HG02610 (cell line): Measurements from ENCODE around the gene MYRIP.
"Not testable (repeated sequence)": the region's sequence is repeated elsewhere in the genome, so short reads cannot be mapped to it uniquely, and the experiment has no call there.

Source experiments
- ATAC-seq: cut with Tn5 transposase; IDR thresholded peaks from one replicate; pipeline ENCODE4 v1.9.1; 2021; ENCODE audit warnings: mild to moderate bottlenecking, moderate library complexity; ENCODE audit not compliant: unreplicated experiment

The MYRIP gene

DNA sequence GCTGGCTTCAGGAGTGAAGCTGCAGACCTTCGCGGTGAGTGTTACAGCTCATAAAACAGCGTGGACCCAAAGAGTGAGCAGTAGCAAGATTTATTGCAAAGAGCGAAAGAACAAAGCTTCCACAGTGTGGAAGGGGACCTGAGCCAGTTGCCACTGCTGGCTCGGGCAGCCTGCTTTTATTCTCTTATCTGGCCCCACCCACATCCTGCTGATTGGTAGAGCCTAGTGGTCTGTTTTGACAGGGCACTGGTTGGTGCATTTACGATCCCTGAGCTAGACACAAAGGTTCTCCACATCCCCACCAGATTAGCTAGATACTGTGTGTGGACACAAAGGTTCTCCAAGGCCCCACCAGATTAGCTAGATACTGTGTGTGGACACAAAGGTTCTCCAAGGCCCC lies 267.7 kb downstream of the MYRIP start:
- not testable (repeated sequence) for ATAC-seq

DNA sequence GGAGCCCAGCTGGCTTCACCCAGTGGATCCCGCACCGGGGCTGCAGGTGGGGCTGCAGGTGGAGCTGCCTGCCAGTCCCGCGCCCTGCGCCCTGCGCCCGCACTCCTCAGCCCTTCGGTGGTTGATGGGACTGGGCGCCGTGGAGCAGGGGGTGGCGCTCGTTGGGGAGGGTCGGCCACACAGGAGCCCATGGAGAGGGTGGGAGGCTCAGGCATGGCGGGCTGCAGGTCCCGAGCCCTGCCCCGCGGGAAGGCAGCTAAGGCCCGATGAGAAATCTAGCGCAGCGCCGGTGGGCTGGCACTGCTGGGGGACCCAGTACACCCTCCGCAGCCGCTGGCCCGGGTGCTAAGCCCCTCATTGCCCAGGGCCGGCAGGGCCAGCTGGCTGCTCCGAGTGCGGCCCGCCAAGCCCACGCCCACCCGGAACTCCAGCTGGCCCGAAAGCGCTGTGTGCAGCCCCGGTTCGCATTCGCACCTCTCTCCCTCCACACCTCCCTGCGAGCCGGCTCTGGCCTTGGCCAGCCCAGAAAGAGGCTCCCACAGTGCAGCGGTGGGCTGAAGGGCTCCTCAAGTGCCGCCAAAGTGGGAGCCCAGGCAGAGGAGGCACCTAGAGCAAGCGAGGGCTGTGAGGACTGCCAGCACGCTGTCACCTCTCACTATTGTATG lies 268.6 kb downstream of the MYRIP start:
- ATAC-seq = not testable (repeated sequence)

DNA sequence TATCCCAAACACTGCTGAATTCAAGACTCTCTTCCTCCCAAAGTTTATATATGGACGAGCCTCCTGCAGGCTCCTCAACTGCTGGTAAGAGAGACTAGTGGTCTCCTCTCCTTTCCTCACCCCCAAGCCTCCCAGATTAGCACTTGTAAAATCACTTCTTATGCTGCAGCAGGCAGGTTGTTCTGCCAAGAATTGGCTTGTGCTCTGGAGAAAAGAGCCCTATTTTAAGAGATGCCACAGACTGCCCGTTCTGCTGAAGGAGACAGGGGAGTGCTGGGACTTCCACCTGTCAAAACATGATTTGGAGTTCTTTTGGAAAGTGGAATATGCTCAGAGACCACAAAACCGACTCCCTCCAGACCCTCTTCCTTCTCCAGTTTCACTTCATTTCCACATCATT lies 269.2 kb downstream of the MYRIP start:
- no peak for ATAC-seq

DNA sequence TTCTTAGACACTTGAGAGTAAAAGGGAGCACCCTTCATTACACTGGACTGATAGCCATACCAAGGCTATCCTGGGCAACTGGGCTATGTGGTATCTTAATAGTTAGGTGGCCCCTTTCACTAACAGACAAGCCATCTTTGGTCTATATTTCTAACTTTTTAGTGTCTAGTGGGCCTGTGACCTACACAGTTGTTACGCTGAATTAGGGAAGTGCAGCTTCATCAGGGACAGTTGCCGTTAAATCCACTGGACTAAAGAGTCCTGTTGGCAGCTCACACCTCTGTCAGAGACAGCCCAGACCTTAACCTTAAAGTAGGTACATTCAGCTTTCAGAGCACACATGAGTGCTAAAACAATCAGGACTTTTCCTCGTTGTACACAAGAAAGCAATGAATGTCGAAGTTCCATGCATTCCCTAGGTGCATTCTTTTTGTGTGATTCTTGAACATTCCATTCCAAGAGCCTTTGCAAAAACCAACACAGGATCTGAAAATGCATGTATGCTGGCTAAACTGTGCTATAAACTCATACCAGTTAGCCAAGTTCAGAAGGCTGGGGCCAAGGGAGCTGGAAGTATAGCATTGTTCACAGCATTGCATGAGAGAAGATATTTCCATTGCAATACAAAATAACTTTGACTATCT lies 269.9 kb downstream of the MYRIP start:
- ATAC-seq = no peak

DNA sequence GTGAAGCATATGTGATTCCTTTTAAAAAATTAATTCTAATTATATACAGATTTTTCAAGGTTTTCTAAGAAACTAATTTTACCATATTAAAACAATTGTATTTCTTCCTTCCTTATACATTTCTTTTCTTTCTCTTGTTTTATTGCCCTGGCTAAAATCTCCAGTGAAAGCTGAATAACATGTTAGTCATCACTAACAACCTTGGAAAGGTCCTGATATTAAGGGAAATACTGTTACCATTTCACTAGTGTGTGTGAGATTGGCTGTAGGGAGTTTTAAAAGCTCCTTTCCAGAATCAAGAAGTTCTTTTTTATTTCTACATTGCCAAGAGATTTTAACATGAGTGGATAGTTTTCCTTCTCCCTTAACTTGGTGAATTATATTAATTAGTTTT lies 270.4 kb downstream of the MYRIP start:
- ATAC-seq = no peak

DNA sequence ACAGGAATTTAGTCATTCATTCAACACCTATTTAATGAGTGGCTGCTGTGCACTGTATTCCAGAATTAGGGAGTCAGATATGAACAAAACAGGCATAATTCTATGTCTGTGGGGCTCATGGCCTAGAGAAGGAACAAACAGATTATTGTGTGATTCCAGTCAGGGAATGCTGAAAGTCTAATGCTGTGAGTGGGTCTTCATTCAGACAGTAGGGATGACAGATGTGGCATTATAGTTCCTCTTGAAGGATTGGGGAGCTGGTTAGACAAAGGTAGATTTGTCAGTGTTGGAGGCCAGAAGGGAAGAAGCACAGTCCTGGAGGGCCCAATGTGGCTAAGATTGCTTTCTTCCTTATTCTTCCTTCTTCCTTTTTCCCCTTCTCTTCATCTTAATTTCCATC lies 273.7 kb downstream of the MYRIP start:
- ATAC-seq = no peak

DNA sequence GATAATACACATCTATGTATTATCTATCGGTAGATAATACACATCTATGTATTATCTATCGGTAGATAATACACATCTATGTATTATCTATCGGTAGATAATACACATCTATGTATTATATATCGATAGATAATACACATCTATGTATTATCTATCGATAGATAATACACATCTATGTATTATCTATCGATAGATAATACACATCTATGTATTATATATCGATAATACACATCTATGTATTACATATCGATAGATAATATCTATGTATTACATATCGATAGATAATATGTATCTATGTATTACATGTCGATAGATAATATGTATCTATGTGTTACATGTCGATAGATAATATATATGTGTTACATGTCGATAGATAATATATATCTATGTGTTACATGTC lies 275.0 kb downstream of the MYRIP start:
- ATAC-seq = not testable (repeated sequence)

DNA sequence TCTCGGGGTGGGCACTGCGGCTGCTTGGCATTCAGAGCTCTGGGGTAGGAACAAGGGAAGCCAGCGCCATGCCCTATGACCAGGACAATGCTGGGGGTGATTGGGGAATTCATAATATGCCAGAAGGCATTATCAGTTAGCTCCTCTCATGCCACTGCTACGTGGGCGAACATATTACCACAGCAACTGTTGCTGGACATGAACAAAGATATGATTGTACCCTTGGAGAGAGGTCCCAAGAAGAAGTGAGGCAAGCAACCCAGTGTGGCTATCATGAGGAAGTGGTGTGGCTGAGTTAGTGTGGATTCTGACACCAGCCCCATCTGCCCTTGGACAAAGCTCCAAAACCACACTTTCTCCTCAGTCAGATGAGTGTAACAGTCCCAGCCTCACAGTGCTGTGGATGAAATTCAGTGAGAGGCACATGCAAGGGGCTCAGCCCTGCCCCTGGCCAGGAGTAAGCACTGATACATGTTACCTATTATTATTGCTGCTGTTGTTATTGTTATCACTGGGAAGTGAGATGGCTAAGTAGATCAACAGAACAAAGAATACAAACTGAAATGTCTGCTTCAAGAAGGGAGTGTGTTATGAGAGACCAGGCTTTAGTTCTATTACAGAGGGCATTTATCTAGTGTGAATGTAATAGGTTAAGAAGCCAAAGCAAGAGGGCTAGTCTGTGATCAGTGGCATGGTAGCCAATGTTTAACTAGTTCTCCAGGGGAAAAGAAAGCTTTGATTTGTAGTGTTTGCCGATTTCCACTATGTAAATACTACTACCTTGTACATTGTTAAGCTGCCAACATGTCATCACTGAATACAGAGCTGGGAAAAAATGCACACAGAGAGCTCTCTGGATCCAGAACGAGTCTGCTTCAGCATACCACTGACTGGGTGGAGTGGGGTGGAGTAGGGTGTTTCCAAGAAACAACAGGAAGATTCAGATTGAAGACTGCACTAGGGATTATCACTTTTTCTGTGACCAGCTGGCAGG lies 277.8 kb downstream of the MYRIP start:
- ATAC-seq = no peak

DNA sequence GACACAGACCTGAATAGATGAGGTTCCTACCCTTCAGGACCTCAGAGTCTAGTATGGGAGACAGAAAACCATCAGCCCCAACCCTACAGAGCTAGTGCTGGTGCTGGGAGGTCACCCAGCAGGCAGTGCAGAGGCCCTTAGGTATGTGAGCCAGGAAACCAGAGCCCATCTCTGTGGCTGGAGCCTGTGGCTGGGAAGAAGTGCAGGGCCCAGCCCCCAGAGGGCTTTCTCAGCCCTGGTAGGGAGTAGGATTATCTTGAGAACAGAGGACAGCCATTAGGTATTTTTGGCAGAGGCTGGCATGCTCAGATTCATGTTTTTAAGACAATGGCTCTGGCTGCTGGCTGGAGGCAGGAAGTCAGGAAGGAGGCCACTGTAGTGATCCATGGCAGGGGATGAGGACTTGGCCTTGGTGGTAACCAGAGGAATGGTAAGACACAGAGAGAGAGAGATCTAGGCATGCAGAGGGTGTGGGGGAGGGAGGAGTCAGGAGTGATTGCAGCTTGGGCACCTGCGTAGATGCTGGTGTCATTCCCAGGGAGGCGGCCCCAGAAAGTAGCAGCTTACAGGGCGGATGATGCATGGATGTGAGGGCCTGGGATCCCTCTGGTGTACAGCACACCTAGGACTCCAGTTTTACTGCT lies 279.2 kb downstream of the MYRIP start:
- no peak for ATAC-seq

DNA sequence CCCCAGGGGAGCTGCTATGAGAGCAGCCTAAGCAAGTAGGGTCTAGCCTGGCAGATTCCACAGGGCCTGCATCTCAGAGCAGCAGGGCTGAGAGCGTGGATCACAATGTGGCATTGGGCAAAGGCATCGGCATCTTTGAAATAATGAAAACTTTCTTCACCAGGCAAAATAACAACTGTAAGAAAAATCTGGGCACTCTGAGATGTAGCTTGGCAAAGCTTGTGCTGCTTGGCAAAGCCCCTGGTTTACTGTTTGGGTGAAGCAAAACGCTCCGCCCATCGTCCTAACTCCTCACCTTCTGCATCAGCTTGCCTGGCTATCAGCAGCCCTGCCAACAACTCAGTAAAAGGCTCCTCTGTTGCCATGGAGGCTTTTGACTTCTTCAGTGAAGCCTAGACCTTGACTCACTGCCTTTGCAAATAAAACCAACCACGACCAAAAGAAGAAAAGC lies 287.3 kb downstream of the MYRIP start:
- ATAC-seq = no peak

DNA sequence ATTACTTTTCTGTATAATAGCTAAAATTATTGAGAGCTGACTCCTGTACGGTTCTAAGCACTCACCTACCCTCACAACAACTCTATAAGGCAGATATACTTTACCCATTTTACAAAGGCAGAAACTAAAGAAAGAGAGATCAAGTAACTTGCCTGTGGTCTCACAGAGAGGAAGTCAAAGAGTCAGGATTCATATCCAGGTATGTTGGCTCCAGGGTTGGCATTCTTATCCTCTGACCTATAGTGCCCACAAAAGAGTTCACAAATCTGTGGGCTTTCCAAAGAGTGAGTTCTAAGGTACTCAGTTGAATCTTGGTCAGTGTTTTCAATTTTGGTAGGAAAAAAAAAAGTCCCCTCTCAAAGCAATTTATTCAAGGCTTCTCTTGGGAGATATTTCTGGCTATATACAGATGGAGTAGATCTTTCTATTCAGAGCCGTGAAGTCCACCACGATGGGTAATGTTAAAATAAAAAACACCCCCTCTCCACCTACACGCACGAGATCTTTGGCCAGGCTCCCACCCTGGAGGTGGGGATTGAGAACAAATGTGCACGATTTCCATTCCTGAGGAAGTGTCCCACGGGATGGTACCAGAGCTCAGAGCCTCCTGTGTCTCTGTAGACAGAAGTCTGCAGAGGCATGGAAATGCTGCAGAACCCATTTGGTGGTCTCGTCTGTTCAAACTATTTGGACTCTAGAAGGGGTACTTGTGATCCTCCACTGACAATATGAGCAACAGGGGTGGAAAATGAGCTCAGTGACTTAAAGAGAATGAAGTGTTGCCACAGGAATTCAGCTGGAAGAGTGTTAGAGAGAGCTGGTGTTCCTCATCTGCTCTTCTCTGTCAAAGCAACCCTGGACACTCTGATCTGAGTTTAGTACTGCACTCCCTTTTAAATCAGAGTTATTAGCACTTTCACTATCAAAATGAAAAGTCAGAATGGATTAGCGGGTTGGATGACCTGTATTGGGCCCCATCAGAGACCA lies 288.0 kb downstream of the MYRIP start:
- ATAC-seq = no peak

DNA sequence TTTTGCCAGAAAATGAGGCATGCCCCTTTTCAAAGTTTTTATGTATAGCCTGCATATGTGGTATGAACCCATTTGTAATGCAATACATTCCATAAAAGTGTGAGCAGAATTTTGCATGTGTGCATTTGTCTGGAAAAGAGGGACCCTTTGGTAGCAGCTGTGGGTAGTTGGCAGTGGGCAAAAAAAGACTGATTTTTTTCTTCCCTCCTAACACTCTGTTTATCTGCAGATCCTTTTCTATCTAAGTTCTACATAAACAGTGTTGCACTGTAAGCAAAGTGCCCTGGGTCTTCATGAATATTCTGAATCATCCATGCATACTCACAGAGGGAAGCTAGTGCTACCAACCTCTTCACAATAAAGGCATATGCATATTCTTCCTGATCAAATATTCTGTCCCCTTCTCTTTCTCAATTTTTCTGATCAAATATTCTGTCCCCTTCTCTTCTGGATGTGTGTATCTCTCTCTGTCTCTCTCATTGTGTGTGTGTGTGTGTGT lies 288.9 kb downstream of the MYRIP start:
- ATAC-seq = no peak

DNA sequence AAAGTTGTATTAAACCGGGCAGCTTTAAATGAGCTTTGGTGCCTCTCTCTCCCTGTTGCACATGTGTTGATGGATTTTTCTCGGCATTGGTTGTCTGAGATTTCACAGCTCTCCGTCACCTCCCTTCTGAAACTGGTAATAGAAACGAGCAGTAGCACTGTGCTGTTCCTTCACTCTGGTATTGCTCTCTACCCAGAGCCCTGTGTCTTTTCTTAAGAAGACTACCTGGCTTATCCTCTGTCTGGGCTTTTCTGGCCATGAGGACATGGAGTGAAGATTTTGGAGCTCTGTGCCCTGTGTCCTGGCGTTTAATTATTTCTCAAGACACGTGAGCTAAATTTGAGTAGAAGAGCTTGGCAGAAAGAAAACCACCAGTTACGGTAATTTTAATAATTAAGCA lies 290.5 kb downstream of the MYRIP start:
- ATAC-seq = no peak

DNA sequence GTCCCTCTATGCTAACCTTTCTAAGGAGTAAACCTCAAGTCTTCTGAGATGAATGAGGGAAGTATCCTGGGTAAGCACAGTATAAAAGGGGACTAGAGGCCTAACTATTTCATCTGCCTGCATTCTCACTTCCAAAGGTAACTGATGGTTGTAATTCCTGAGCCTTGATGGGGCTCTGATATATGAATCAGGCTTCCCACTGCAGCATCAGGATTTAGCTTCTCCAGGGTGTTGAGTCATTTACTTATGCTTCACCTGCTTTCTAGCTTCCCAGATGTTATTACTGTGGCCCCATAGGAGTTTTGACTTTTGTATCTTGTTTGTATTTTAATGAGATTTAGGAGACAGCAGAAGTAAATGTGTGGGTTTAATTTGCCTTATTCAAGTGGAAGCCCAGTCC lies 292.8 kb downstream of the MYRIP start:
- no peak for ATAC-seq

DNA sequence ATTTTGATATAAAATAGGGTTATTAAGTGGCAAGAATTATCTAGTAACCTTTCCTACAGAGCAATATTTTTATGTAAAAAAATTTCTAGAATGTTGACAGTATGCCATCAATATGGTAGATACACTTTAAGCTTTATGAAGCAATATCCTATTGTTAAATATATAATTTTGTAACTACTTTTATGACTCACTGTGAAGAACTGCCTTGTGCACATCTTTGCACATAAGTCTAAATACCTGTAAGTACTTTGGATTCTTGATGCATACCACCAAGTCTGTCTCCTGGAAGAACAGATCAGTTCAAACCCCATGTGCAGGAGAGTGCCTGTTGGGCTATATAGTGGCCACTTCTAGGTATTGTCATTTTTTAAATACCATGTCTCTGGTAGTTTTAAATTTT lies 294.4 kb downstream of the MYRIP start:
- no peak for ATAC-seq

DNA sequence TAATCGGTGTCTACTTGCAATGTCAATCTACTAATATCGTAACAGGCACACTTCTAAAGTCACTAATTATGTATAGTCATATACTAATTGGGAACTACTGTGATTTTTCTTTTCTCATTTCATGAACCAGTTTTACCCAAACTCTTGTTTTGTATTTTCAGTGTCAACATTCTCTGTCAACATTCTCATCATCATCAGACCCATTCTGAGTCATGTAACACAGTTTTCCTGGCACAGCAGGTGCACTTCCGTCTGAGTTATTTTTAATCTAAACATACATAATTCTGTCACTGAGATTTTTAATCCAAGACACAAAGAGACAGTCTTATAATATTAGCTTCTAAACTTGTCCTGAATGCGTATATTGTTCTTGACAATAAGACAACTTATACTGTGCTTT lies 295.0 kb downstream of the MYRIP start:
- ATAC-seq = no peak

DNA sequence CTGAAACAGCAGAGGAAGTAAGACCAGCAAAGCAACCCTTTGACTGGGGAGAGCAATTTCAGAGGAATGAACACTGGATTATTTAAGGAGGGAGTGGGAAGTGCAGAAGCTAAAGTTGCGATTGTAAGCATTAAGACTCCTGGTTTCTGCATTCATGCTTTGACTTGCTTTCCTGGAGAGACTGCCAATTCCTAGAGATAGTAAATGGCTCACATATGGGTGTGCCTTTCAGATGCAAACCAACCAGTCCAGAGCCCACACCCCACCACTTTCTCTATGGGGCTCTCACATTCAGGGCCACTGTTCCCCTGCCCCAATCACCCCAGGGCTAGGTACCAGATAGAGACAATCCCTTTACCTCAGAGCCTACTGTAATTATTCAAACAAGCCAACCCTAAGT lies 299.2 kb downstream of the MYRIP start:
- ATAC-seq = no peak

DNA sequence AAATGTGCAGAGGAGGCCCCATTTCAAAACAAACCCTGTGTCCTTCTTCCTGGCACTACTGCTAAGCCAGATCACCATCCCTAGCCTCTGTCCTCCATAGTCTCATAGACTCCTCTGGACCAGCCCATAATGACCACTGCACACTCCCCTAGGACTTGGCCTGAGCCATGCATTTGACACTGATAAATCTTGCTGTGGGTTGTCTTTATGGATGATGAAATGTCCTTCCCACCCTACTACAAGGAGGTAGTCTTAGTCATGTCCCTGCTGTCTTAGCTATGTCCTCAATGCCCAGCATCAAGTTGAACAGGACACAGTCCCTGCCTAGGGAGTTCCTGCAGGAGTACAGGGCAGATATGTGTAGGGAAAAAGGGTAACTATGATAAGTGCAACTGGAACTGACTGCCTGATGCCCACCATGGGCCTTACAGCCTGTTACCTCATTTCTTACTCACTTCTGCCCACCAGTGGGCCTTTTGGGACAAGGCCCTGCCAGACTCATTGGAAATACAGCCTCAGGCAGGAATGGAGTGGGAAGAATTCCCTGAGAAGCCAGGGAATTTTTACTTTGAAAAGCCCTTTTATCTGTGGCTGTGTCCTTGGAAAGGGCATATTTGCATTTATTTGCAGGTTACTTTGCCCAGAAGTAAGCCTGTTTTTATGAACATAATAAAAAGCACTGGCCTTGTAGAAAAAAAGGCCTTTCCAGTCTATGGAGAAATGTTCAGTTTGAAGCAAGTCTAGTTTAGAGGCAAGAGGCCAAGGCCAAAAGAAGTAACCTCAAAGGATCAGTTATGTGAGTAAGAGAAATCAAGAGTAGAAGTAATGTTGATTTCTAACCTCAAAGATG lies 300.5 kb downstream of the MYRIP start:
- no peak for ATAC-seq
